ENCODE data around the gene SORBS1.

SORBS1 gene

GRCh38 chr10:95539560-95540284 is 21.4 kb downstream of the SORBS1 start:
- no peak for DNase-seq (ENCODE audit: low spot score)

GRCh38 chr10:95538412-95538811 is 22.8 kb downstream of the SORBS1 start:
- no peak for DNase-seq (ENCODE audit: low spot score)

- DNase-seq (ENCODE audit: low spot score), result no peak
Observed at GRCh38 chr10:95537542-95537927, 23.6 kb downstream of the SORBS1 start.

- no peak for DNase-seq (ENCODE audit: low spot score)
Observed at GRCh38 chr10:95536894-95537541, 24.2 kb downstream of the SORBS1 start.

- no peak for DNase-seq (ENCODE audit: low spot score)
Observed at GRCh38 chr10:95536017-95536416, 25.2 kb downstream of the SORBS1 start.

GRCh38 chr10:95535526-95535925 is 25.6 kb downstream of the SORBS1 start:
- DNase-seq (ENCODE audit: low spot score), result no peak

- DNase-seq (ENCODE audit: low spot score), result no peak
Observed at GRCh38 chr10:95533590-95533989, 27.6 kb downstream of the SORBS1 start.

GRCh38 chr10:95532536-95532935 is 28.6 kb downstream of the SORBS1 start:
- DNase-seq (ENCODE audit: low spot score), result no peak

DNA sequence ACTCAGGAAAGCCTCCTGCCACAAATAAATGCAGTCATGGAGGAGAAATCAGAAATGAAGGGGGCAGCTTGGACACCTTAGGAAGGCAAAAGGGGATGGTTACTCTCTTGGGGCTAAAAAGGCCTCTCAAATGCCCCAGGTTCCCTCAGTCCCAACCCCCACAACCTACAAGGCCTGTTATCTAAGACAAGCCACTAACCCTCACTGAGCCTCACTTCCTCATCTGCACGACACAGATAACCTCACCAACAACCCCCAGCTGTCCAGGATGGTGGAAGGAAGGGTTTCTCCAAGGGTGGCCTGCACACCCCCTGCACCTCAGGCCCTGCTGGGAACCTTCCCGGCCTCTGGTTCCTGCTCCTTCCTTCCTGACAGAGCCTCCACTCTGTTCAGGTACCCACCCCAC is 29.2 kb downstream of the SORBS1 start:
- DNase-seq (ENCODE audit: low spot score), result no peak

- no peak for DNase-seq (ENCODE audit: low spot score)
Observed at GRCh38 chr10:95531058-95531809, 29.9 kb downstream of the SORBS1 start.

GRCh38 chr10:95530561-95530960 is 30.6 kb downstream of the SORBS1 start:
- no peak for DNase-seq (ENCODE audit: low spot score)

DNA sequence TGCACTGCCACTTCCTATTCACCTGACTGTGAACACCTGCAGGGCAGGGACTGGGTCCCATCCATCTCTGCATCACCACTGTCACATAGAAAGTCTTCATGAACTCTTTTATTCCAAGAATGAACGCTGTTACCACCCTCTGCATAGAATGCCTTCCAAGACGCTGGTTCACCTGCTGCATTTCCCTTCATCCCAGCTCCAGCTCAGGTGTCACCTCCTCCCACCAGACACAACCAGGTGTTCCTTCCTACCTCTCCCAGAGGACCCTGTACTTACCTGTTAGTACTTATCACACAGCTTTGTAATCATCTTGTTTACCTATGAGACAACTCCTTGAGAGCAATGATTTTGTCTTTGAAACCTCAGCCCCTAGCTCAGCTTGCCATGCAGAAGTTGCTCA is 31.1 kb downstream of the SORBS1 start:
- no peak for DNase-seq (ENCODE audit: low spot score)

GRCh38 chr10:95526044-95526443 is 35.1 kb downstream of the SORBS1 start:
- DNase-seq (ENCODE audit: low spot score), result no peak

GRCh38 chr10:95525033-95525418 is 36.1 kb downstream of the SORBS1 start:
- no peak for DNase-seq (ENCODE audit: low spot score)

DNA sequence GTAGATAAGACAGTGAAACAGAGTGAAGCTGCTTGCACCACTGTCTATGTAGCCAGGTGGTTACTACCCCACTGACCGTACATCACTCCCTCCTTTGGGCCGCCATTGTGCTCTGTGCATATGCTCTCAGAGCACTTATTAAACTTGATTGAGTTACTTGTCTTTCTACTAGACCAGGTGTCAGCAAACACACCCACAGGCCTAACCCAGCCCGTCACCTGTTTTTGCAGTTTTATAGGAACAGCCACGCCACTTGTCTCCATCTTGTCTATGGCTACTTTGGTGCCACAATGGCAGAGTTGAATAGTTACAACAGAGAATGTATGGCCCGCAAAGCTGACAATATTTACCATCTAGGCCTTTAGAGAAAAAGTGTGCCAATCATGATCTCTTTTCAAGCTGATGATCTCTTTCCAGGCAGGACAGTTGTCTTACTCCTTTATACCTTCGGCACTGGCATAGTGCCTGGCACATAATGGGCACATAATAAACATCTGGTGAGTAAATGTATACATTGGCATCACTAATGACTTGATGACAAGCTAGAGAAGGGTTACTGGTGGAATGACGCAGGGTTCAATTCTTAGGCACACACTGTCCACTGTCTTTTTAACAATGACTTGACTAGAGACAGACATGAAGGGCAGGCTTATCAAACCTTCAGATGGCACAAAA is 36.7 kb downstream of the SORBS1 start:
- no peak for DNase-seq (ENCODE audit: low spot score)

- no peak for DNase-seq (ENCODE audit: low spot score)
Observed at GRCh38 chr10:95522117-95522516, 39.1 kb downstream of the SORBS1 start.

DNA sequence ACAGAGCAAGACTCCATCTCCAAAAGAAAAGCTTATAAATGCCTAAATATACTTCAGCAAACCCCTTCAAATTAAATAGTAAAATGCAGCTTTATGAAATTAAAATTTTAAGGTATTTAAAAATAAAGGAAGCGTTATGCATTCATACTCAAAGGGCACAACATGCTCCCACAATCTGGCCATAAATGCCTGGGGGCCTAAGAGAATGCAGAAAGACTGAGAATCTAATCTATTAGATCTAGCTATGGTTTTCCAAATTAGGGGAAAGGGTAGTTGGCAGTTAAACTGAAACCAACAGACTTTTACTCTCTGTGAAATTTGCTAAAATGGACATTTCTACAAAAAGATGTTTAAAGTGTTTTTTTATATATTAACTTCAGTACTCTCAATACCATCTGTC is 40.6 kb downstream of the SORBS1 start:
- no peak for DNase-seq (ENCODE audit: low spot score)

DNA sequence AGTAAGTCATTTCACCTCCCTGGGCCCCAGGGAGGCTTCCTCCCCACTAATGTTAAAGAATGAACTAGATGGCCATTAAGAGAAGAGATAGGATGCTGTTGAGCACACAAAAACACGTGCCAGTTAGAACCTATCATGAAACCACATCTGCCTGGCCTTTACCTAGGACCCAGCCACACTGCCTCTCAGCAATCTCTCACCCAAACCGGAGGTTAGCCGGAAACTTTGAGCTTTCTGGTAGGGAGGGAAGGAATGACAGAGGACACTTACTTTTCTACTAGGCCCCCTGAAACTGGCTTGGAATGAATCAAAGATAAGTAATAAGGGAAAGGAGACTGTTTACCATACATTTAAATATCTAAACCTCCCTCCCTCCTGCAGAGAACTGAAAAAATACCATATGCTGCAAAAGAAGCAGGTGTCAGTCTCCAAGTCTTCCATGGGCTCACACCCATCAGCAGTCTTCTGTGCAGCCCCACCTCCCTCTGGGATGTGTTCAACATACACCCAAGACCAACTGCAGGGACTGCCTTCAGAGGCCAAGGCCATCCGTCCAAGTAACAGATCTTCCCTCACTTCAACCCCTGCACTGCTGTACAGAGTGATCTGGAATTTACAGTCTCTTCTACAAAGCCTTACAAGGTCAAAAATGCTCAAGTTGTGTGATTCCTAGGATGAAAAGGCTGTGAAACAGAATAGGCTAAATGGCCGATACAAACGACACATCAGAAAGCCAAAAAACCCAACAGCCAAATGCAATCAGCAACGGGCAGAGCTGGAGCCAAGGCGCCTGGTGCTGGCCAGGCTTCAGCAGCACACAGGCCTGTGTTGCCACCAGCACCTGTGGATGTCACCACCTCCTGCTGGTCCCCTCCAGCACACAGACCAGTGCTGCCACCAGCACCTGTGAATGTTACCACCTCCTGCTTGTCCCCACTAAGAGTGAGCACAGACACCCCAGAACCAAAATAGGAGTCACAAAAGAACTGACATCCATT is 42.4 kb downstream of the SORBS1 start:
- no peak for DNase-seq (ENCODE audit: low spot score)

- peak; percentile 27 for DNase-seq (ENCODE audit: low spot score)
Observed at GRCh38 chr10:95517536-95518454, 43.4 kb downstream of the SORBS1 start.

DNA sequence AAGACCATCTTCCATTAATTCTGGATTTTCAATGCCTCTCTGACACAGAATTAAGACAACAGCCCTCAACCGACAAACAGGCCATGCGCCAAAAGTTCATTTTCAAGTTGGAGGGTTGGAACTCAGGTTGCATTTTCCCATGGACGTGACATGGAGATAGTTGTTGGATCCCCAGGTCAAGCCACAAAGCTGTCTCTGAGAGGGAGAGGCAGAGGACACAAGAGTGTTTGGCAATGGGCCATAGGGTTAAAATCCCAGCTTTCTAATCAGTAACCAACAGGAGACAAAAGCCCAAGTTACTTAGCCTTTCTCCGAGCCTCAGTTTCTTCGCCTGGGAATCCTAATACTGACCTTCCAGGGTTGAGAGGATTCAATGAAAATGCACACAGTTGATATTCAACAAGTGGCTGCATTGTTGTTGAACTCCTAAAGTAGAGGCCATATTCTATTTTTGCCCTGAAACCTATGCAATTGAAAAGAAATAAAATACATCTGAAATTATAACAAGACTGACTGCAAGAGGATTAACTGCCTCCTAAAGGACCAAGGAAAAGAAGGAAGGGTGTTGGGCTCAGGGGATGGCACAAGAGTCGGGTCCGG is 44.3 kb downstream of the SORBS1 start:
- no peak for DNase-seq (ENCODE audit: low spot score)
